Right ventricle myocardium superior (tissue), 1 donor: ENCODE data around the gene RND3. TPM values are rescaled to one million over a fixed set of nuclear protein-coding genes. Genes with fewer than 3 reads are reported as not detected.

ENCODE experiments used
- ATAC-seq: fragments of 200-7000 bp; cut with Tn5 transposase; one replicate; pipeline ENCODE4 v1.9.1; 2020; ENCODE audit warnings: mild to moderate bottlenecking; ENCODE audit not compliant: poor library complexity
- DNase-seq: peaks from one replicate; pipeline ENCODE4 v3.0.0-alpha.2; 2020
- intact Hi-C: fragments of 100-400 bp; cut with DNase I; formaldehyde crosslinking; loops from one replicate; pipeline ENCODE4 v1.11.2; 2022
- total RNA-seq: library from RNA; stranded (reverse); fragmentation: NEBNext Ultra II Directional; extraction: Animal tissue kit (Norgen Biotek cat#: 25700); gene quantifications from one replicate; pipeline ENCODE4 v1.2.1, GENCODE V29; 2021
- donor health status: DM: no; HTN: yes; CAD: no; lungs with severe emphysema.

The RND3 gene
- total RNA-seq, 1 donor from 2014 or later = 20.4 TPM

DNA sequence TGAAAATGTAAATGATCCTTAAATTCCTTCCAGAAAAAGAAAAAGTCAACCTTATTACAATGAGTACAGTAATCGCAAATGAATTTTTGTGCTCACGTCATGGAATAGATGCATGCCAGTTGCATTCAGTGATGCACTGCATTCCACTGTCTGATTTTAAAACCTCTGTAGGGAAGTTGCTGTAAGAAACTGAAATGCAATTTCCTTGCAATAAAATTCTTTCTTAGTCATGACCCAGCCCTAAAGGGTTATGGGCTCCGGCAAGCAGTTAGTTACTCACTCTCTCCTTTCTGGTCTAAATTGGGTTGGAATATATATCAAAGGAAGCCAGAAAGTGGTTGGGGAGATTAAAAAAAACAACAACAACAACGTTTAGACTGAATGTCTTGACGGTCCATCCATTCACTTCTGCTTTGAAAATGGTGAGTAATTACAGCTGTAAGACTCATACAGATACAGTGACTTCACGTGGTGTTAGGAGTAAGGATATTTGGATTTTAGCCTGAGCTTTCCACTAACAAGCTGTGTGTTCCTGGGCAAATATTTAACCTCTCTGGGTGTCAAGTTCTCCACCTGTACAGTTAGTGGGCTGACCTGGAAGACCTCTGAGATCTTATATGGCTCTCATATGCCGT lies 8.6 kb upstream of the RND3 start:
- DNase-seq (no peak), ATAC-seq (no peak)
- intact Hi-C loops = no loop called here

- DNase-seq (no peak), ATAC-seq (no peak)
- intact Hi-C loops = no loop called here
Measured at GRCh38 chr2:150495001-150495400, 7.5 kb upstream of the RND3 start.

- ATAC-seq (no peak), DNase-seq (no peak)
- intact Hi-C loops = no loop called here
Measured at GRCh38 chr2:150494234-150494945, 6.9 kb upstream of the RND3 start.

GRCh38 chr2:150491943-150492342 lies 4.5 kb upstream of the RND3 start:
- intact Hi-C loops = no loop called here
- DNase-seq (no peak), ATAC-seq (no peak)

DNA sequence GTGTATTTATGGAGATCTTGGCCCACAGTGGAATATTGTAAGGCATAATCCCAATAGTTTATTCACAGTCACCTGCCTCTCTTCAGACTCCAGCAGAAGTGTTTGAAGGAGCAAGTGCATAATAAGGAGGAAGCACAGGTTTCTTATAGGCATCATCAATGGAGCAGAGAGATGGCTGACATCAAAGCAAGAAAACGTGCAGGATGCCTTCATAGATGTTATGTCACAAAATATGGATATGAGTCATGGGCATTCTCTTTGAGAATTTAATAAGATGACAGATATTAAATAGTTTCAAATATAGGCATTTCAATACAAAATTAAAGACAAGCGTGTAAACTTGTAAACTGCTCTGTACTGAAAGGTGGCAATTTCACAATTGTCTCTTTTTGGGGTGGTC lies 4.0 kb upstream of the RND3 start:
- DNase-seq = no peak
- intact Hi-C loops = no loop called here
- no peak for ATAC-seq

GRCh38 chr2:150490466-150490865 lies 3.0 kb upstream of the RND3 start:
- intact Hi-C loops = no loop called here
- ATAC-seq (no peak), DNase-seq (no peak)

GRCh38 chr2:150486539-150487484 lies 655 bp downstream of the RND3 start:
- peak; percentile 40 for ATAC-seq
- intact Hi-C loops = loop anchor here (5.0 to 10.0 kb wide), 3 partner anchors 118 to 890 kb away; no protein-coding TSS in a partner anchor
- peak; percentile 44 for DNase-seq

DNA sequence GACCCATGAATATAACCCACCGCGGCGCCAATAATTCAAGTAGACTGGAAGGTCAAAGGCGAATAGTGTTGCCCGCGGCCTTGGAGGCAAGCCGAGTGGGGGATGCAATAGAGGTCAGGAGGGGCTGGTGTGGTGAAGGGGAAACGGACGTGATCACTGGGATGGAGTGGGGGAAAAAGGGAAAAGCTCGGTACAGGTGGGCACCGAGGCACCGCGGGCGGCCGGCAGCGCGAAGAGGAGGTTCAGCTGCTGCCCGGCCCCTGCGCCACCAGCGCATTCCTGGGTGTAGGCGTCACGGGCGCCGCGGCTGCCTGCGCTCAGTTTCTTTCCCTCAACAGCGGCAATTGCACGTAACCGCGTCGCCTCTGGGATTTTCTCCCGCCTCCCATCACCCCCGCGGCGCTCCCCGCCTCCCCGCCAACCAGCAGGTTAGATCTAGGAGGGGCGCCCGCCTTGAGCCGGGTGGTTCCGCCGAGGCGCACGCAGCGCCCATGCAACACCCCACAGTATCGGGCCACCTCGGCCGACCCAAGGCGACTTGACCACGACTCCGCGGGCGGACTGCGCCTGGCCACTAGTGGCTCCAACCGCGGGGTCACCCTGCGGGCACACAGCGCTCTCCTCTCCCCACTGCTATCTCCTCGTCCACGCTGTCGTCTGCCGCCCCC lies 1.5 kb downstream of the RND3 start:
- intact Hi-C loops = loop anchor here (5.0 to 10.0 kb wide), 3 partner anchors 119 to 889 kb away; no protein-coding TSS in a partner anchor

DNA sequence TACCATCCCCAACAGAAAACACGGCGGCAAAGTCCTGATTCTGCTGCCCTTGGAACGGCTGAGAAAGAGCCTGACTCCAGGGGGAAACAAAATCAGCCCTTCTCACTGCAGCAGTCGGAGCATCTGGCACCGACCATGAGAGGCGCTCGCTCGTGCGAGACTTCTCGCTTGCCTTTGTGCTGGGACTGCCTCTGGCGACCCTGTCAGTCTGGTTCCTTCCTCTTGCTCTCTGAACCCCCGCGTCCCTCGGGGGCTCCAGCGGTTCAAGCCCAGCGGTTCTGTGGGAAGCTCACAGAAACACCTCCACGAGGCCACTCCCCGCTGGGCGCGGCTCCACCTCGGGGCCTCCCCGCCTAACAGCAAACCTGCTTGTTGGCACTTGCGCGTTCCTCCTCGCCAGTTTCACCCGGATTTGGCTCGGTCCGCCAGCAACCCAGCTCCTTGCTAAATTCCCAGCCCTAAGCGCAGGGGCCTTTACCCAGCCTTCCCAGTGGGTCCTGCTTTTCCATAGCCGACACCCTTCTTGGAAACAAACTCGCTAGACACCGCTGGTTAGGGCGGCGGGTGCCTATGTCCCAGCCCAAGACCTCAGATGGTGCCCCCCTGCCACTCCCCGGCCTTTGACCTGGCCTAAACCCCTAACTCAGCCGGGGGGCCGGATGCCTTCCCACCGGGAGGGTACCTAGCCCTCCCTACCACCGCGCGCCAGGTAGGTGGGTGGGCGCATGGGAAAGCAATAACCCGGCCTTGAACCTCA lies 2.2 kb downstream of the RND3 start:
- ATAC-seq (peak; percentile 64), DNase-seq (peak; percentile 88)
- intact Hi-C loops = loop anchor here (5.0 to 10.0 kb wide), 3 partner anchors 120 to 888 kb away; no protein-coding TSS in a partner anchor

More for the DNA sequence above, 1.5 kb downstream of the RND3 start:
- ATAC-seq (peak; percentile 78), DNase-seq (peak; percentile 87)

DNA sequence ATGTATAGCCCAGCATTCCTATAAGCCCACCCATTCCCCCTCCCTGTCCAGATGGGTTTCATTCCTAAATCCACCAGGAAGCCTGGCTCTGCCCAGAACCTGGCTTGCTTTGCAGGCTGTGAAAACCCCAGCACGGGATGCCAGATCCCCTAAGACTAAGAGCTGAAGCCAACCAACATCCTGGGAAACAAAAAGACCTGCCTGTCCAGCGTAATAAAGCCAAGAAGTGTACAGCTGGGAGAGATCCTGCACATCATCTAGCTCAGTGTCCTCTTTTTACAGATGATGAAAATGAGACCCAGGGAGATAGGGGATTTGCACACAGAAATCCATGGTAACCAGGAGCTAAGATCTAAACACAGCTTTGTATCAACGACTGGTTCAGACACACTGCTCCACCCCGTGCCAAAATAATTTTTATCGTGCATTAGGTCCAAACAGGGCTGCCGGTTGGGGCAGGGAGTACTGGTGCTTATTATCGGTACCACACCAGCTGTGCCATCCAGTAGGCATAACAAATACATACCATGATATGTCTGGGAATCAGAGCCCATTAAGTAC lies 2.9 kb downstream of the RND3 start:
- DNase-seq (no peak), ATAC-seq (no peak)
- intact Hi-C loops = loop anchor here (5.0 to 10.0 kb wide), 3 partner anchors 120 to 887 kb away; no protein-coding TSS in a partner anchor

DNA sequence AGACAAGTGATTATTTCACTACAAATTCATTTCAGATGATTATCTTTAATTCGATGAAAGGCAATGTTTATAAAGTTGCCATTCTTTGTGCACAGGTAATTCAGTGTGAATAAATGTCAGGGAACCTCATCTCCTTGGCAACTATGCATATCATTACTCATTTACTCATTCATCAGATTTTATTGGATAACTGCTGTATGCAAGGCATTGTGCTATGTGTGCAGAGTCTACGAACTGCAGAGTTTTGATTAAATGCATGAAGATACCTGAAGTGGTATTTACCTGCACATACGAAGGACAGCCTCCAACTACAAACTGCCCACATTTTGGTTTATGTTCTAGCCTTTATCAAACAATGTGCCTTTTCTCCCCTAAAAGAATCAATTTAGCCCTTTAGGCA lies 3.5 kb downstream of the RND3 start:
- ATAC-seq (no peak), DNase-seq (no peak)
- intact Hi-C loops = loop anchor here (10.0 kb wide), 2 partner anchors 121 to 679 kb away; no protein-coding TSS in a partner anchor

DNA sequence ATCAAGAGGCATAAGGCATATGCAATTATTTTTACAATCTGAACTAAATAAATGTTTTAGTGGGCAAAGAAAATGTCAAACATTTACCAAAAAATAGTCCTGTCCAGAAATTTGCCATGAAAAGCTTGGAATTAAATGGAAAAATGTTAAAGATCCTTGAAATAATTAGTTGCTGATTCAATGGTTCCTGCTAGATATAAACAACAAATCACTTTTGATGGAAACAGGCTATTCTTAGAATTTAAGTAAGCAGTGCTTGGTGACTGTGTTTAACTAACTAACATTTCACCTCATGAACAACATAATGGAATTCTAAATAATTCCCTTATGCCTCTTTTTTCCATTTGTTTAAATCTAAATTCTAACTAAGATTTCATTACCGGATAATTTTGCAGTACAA lies 3.9 kb downstream of the RND3 start:
- intact Hi-C loops = loop anchor here (10.0 kb wide), 2 partner anchors 121 to 679 kb away; no protein-coding TSS in a partner anchor
- ATAC-seq (no peak), DNase-seq (no peak)

DNA sequence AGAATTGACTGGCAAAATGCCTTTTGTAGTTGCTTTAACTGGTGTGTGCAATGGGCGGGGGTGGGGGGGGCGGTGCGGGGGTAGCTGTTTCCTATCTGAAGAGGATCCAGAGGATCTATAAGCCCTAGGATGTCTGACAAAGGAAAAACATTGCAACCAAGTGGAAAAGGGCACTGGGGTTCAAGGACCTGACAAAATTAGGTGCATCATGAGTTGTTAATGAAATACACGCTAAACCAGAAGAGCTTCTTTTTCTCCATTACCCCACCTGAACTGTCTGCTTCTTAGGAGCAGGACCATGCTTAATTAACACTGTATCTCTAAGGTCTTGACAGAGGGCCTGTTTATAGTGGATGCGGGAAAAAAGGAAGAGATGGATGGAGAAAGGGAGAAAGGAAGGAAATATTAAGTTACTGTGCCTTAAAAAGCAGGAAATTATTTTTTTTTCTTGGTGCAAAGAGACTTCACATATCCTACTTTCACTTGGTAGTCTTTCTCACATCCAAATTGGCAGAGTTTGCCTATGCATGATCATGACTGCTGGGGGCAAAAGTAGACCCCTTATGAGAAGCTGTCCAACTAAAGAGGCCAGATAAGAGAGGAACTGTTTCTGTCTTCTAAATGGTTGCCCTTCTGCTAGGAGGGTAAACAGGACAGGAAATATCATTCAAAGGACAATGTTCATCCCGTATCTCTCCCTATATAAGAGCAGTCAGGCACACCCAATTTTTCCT lies 4.6 kb downstream of the RND3 start:
- DNase-seq (no peak), ATAC-seq (no peak)
- intact Hi-C loops = loop anchor here (10.0 kb wide), 2 partner anchors 122 to 678 kb away; no protein-coding TSS in a partner anchor

- ATAC-seq (no peak), DNase-seq (no peak)
- intact Hi-C loops = loop anchor here (10.0 kb wide), 2 partner anchors 123 to 677 kb away; no protein-coding TSS in a partner anchor
Measured at GRCh38 chr2:150482111-150482510, 5.4 kb downstream of the RND3 start.

DNA sequence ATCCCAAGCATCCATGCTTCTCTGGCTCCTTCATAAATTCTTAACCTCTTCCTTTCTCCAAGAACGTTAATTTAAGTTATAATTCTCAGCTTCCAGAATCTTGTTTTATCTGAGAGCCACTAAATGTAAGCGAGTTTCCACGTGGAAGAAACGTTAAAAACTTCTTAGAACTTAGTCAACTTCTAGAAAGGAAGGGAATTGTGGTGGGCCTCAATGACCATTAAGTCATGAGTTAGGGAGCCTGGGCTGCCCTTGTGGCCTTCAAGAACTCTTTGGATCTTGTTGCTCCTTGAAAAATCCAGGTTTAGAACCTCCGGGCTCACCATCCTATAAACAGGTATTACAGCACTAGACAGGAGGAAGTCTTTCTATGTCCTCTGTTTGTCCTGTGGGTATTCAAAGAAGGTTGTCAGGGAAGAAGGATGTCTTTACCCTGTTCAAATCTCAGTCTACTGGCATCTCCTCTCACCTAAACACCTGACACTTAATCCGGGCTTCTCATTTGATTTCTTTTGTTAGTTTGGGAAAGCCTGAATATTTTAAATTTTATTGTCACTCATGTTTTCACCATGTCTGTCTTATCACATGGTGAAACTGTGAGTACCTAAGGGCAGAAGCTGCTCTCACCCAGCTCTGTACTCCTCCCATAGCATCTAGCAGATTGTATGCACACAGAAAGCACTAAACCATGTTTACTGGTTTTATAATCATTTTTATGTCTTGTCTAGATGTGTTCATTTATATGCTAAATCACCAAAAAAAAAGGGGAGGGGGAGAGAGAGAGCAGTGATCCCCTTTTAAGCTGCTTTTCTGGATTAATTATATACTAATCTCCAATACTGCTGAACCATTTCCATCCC lies 6.3 kb downstream of the RND3 start:
- no peak for DNase-seq
- intact Hi-C loops = loop anchor here (10.0 kb wide), 2 partner anchors 124 to 676 kb away; no protein-coding TSS in a partner anchor
- ATAC-seq = no peak

GRCh38 chr2:150480241-150480640 lies 7.2 kb downstream of the RND3 start:
- ATAC-seq (no peak), DNase-seq (no peak)
- intact Hi-C loops = loop anchor here (10.0 kb wide), 2 partner anchors 125 to 675 kb away; no protein-coding TSS in a partner anchor
